ENCODE measurements around the gene VEPH1. TPM values are rescaled to one million over a fixed set of nuclear protein-coding genes. Genes with fewer than 3 reads are reported as not detected.
A peak's percentile ranks its signal among the peaks of the same experiment; 100 is the strongest.
"Not testable (repeated sequence)": the region's sequence is repeated elsewhere in the genome, so short reads cannot be mapped to it uniquely, and the experiment has no call there.

Gene VEPH1
- total and polyA plus RNA-seq, 3 experiments from 2014 or later = not detected

GRCh38 chr3:157330206-157330605 lies 173.0 kb downstream of the VEPH1 start:
- Histone ChIP-seq H3K9me3 (ENCODE audit: low read length) (no peaks in the 10 kb centered on the region), H3K4me3 (ENCODE audit: low read length) (no peak overlapping the region), H3K4me1 (ENCODE audit: insufficient read depth, low read length) (no peaks in the 10 kb centered on the region), H3K27ac (ENCODE audit: low read depth, low read length) (no peak overlapping the region), H3K36me3 (ENCODE audit: insufficient read depth, low read length) (no peaks in the 10 kb centered on the region), H3K27me3 (ENCODE audit: insufficient read depth, low read length, poor library complexity, severe bottlenecking) (no peaks in the 10 kb centered on the region)
- Mint-ChIP-seq H3K9me3 (peaks cover 0 to 4% (median 2%) of the 10 kb centered on the region in 5 donors), H3K36me3 (no peaks in the 10 kb centered on the region), H3K4me1 (peaks cover 5 to 19% (median 14%) of the 10 kb centered on the region in 3 donors), H3K27ac (no peak overlapping the region), H3K27me3 (peaks cover 2 to 7% of the 10 kb centered on the region in 2 donors), H3K4me3 (peak overlapping the region in 1 of 7 donors; percentile 46)
- CTCF ChIA-PET = no interaction called here
- POLR2A ChIA-PET = no interaction called here
- no peak for DNase-seq

GRCh38 chr3:157329551-157329950 lies 173.7 kb downstream of the VEPH1 start:
- Histone ChIP-seq H3K36me3 (ENCODE audit: insufficient read depth, low read length) (no peaks in the 10 kb centered on the region), H3K4me1 (ENCODE audit: insufficient read depth, low read length) (no peaks in the 10 kb centered on the region), H3K4me3 (ENCODE audit: low read length) (no peak overlapping the region), H3K9me3 (ENCODE audit: low read length) (no peaks in the 10 kb centered on the region), H3K27me3 (ENCODE audit: insufficient read depth, low read length, poor library complexity, severe bottlenecking) (no peaks in the 10 kb centered on the region), H3K27ac (ENCODE audit: low read depth, low read length) (no peak overlapping the region)
- H3K27me3 Mint-ChIP-seq = peaks cover 6 to 9% of the 10 kb centered on the region in 2 donors
- H3K4me3 Mint-ChIP-seq = peak overlapping the region in 3 of 7 donors; percentile 11 to 33 (median 19)
- CTCF ChIA-PET = no interaction called here
- peaks cover 0 to 4% (median 4%) of the 10 kb centered on the region in 5 donors for H3K9me3 Mint-ChIP-seq
- no peaks in the 10 kb centered on the region for H3K36me3 Mint-ChIP-seq
- POLR2A ChIA-PET = no interaction called here
- H3K27ac Mint-ChIP-seq = peak overlapping the region in 1 of 8 donors; percentile 17
- DNase-seq = no peak
- peaks cover 5 to 19% (median 14%) of the 10 kb centered on the region in 3 donors for H3K4me1 Mint-ChIP-seq

GRCh38 chr3:157327837-157328236 lies 175.4 kb downstream of the VEPH1 start:
- CTCF ChIA-PET = no interaction called here

DNA sequence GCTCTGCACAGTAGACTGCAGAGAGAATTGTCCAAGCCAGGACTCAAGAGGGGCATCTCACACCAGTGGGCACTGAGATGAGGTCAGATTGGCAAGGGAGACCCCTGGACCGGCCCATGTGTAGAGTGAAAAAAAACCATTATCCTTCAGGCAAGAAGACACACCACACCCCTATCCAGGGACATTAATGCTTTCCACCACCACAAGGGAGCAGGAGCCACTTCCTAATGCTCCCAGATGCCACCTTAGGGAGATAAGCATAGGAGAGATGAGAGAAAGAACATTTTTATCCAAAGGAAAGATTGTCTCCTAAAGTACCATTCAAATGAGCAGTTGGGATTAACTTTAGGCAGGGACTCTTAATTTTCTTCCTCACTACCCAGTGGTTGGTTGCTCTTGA lies 176.2 kb downstream of the VEPH1 start:
- Mint-ChIP-seq H3K4me3 (no peak overlapping the region), H3K27ac (peak overlapping the region in 2 of 8 donors; percentile 42 to 67), H3K36me3 (peaks cover 0 to 3% (median 0%) of the 10 kb centered on the region in 3 donors), H3K27me3 (peaks cover 6 to 11% of the 10 kb centered on the region in 2 donors), H3K9me3 (peaks cover 0 to 4% (median 4%) of the 10 kb centered on the region in 5 donors), H3K4me1 (peaks cover 5 to 19% (median 14%) of the 10 kb centered on the region in 3 donors)
- Histone ChIP-seq H3K27ac (ENCODE audit: low read depth, low read length) (no peak overlapping the region), H3K9me3 (ENCODE audit: low read length) (no peaks in the 10 kb centered on the region), H3K27me3 (ENCODE audit: insufficient read depth, low read length, poor library complexity, severe bottlenecking) (no peaks in the 10 kb centered on the region), H3K4me3 (ENCODE audit: low read length) (no peak overlapping the region), H3K4me1 (ENCODE audit: insufficient read depth, low read length) (no peaks in the 10 kb centered on the region), H3K36me3 (ENCODE audit: insufficient read depth, low read length) (no peaks in the 10 kb centered on the region)
- DNase-seq = no peak
- ChIA-PET POLR2A (no interaction called here), CTCF (no interaction called here)

More at GRCh38 chr3:157327837-157328236, 175.4 kb downstream of the VEPH1 start:
- Histone ChIP-seq H3K36me3 (ENCODE audit: insufficient read depth, low read length) (no peaks in the 10 kb centered on the region), H3K4me1 (ENCODE audit: insufficient read depth, low read length) (no peaks in the 10 kb centered on the region), H3K27me3 (ENCODE audit: insufficient read depth, low read length, poor library complexity, severe bottlenecking) (no peaks in the 10 kb centered on the region), H3K4me3 (ENCODE audit: low read length) (no peak overlapping the region), H3K27ac (ENCODE audit: low read depth, low read length) (no peak overlapping the region), H3K9me3 (ENCODE audit: low read length) (no peaks in the 10 kb centered on the region)
- H3K27me3 Mint-ChIP-seq = peaks cover 6 to 11% of the 10 kb centered on the region in 2 donors
- H3K4me3 Mint-ChIP-seq = no peak overlapping the region
- peaks cover 0 to 4% (median 4%) of the 10 kb centered on the region in 5 donors for H3K9me3 Mint-ChIP-seq
- H3K27ac Mint-ChIP-seq = no peak overlapping the region
- DNase-seq = no peak
- POLR2A ChIA-PET = no interaction called here
- H3K36me3 Mint-ChIP-seq = peaks cover 0 to 3% (median 0%) of the 10 kb centered on the region in 3 donors
- H3K4me1 Mint-ChIP-seq = peaks cover 5 to 19% (median 14%) of the 10 kb centered on the region in 3 donors

DNA sequence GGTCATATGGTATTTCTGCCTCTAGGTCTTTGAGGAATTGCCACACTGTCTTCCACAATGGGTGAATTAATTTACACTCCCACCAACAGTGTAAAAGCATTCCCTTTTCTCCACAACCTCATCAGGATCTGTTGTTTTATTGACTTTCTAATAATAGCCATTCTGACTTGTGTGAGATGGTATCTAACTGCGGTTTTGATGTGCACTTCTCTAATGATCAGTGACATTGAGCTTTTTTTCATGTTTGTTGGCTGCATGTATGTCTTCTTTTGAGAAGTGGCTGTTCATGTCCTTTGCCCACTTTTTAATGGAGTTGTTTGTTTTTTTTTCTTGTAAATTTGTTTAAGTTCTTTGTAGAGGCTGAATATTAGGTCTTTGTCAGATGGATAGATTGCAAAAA lies 178.3 kb downstream of the VEPH1 start:
- H3K4me3 ChIP-seq (ENCODE audit: low read length); H3K4me3 Mint-ChIP-seq; DNase-seq; H3K27me3 ChIP-seq (ENCODE audit: insufficient read depth, low read length, poor library complexity, severe bottlenecking); H3K4me1 ChIP-seq (ENCODE audit: insufficient read depth, low read length); H3K9me3 ChIP-seq (ENCODE audit: low read length); H3K36me3 Mint-ChIP-seq; CTCF ChIA-PET; H3K36me3 ChIP-seq (ENCODE audit: insufficient read depth, low read length); H3K9me3 Mint-ChIP-seq; H3K27ac ChIP-seq (ENCODE audit: low read depth, low read length); H3K27ac Mint-ChIP-seq; POLR2A ChIA-PET: not testable (repeated sequence)
- peaks cover 5 to 14% (median 10%) of the 10 kb centered on the region in 3 donors for H3K4me1 Mint-ChIP-seq
- H3K27me3 Mint-ChIP-seq = peaks cover 6 to 11% of the 10 kb centered on the region in 2 donors

DNA sequence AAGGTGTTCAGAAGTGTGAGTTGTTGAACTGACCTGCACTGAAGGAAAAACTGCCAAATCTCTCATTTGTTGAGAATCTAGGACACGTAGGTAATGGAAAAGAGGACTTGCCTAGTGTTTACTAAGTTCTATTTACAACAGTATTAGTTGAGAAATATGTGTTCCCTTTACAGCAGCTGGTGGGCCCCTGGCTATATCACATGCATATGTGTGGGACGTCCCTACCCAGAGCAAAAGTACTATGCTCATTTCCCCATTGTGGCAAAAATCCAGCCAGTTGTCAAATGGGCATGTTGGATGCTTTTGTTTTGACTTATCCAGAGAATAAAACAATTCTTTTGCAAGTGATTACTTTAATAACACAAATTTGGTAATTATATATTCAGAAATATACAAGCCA lies 179.9 kb downstream of the VEPH1 start:
- ChIA-PET CTCF (no interaction called here), POLR2A (no interaction called here)
- H3K4me1 Mint-ChIP-seq = peaks cover 0 to under 1% (median 0%) of the 10 kb centered on the region in 3 donors
- Histone ChIP-seq H3K27ac (ENCODE audit: low read depth, low read length) (no peak overlapping the region), H3K9me3 (ENCODE audit: low read length) (no peaks in the 10 kb centered on the region), H3K4me1 (ENCODE audit: insufficient read depth, low read length) (no peaks in the 10 kb centered on the region), H3K4me3 (ENCODE audit: low read length) (no peak overlapping the region), H3K27me3 (ENCODE audit: insufficient read depth, low read length, poor library complexity, severe bottlenecking) (no peaks in the 10 kb centered on the region), H3K36me3 (ENCODE audit: insufficient read depth, low read length) (no peaks in the 10 kb centered on the region)
- no peak overlapping the region for H3K4me3 Mint-ChIP-seq
- no peak overlapping the region for H3K27ac Mint-ChIP-seq
- peaks cover 6 to 12% of the 10 kb centered on the region in 2 donors for H3K27me3 Mint-ChIP-seq
- peaks cover 0 to 4% (median 4%) of the 10 kb centered on the region in 5 donors for H3K9me3 Mint-ChIP-seq
- no peak for DNase-seq
- H3K36me3 Mint-ChIP-seq = peaks cover 0 to 3% (median 0%) of the 10 kb centered on the region in 3 donors

DNA sequence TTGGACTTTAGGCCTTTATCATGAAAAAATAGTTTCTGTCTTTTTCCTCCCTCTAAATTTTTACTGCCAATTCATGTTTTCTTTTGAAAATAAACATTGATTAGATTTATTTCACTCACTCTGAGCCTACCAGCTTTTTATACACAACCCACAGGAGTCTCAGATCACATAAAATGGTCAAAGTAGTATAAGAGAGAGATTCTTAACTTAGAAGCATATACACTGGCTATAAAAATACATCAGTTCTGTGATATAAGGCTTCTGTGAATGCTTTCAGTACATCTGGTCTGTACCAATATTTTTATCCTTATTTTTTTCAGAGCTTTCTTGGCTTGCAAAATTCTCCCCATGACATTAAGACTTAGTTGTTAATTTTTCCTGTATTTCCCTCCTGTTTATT lies 183.5 kb downstream of the VEPH1 start:
- Histone ChIP-seq H3K9me3 (ENCODE audit: low read length) (no peaks in the 10 kb centered on the region), H3K4me1 (ENCODE audit: insufficient read depth, low read length) (no peaks in the 10 kb centered on the region), H3K4me3 (ENCODE audit: low read length) (no peak overlapping the region), H3K27me3 (ENCODE audit: insufficient read depth, low read length, poor library complexity, severe bottlenecking) (no peaks in the 10 kb centered on the region), H3K36me3 (ENCODE audit: insufficient read depth, low read length) (no peaks in the 10 kb centered on the region), H3K27ac (ENCODE audit: low read depth, low read length) (no peak overlapping the region)
- POLR2A ChIA-PET = no interaction called here
- Mint-ChIP-seq H3K4me1 (no peaks in the 10 kb centered on the region), H3K4me3 (no peak overlapping the region), H3K9me3 (no peaks in the 10 kb centered on the region), H3K27ac (no peak overlapping the region), H3K27me3 (peaks cover 0 to 5% of the 10 kb centered on the region in 2 donors), H3K36me3 (peaks cover 0 to 3% (median 0%) of the 10 kb centered on the region in 3 donors)
- CTCF ChIA-PET = no interaction called here
- no peak for DNase-seq

- no peak overlapping the region for H3K27ac ChIP-seq (ENCODE audit: low read depth, low read length)
- ChIA-PET POLR2A (no interaction called here), CTCF (no interaction called here)
- H3K4me1 Mint-ChIP-seq = no peaks in the 10 kb centered on the region
- no peaks in the 10 kb centered on the region for H3K4me1 ChIP-seq (ENCODE audit: insufficient read depth, low read length)
- no peak overlapping the region for H3K4me3 Mint-ChIP-seq
- no peak overlapping the region for H3K27ac Mint-ChIP-seq
- peaks cover 0 to 3% of the 10 kb centered on the region in 2 donors for H3K27me3 Mint-ChIP-seq
- no peak overlapping the region for H3K4me3 ChIP-seq (ENCODE audit: low read length)
- no peaks in the 10 kb centered on the region for H3K36me3 Mint-ChIP-seq
- H3K9me3 ChIP-seq (ENCODE audit: low read length) = no peaks in the 10 kb centered on the region
- H3K36me3 ChIP-seq (ENCODE audit: insufficient read depth, low read length) = no peaks in the 10 kb centered on the region
- H3K27me3 ChIP-seq (ENCODE audit: insufficient read depth, low read length, poor library complexity, severe bottlenecking) = no peaks in the 10 kb centered on the region
- DNase-seq = no peak
- no peaks in the 10 kb centered on the region for H3K9me3 Mint-ChIP-seq
Observed at GRCh38 chr3:157318639-157319288, 184.5 kb downstream of the VEPH1 start.

Measured in CD8-positive, alpha-beta memory T cell (primary cell).